Right renal pelvis (tissue), 4 donors: ENCODE data around the gene CST8. TPM values are rescaled to one million over a fixed set of nuclear protein-coding genes. Genes with fewer than 3 reads are reported as not detected.

Experiments
- DNase-seq, 4 donors: peaks; one replicate each; pipeline ENCODE4 v3.0.0-alpha.2; 2013; ENCODE audit warnings: low read depth in 4 of 4, low spot score in 3 of 4, missing footprints in 1 of 4
- polyA plus RNA-seq, 4 donors: library from polyadenylated mRNA; unstranded; fragments of 120-200 nt; gene quantifications; one replicate each; pipeline ENCODE4 v1.2.1, GENCODE V29; 2013; ENCODE audit not compliant: insufficient read length in 4 of 4

The CST8 gene
- polyA plus RNA-seq, 4 donors: not detected

- no peak for DNase-seq
Observed at GRCh38 chr20:23517719-23518118, 26.8 kb downstream of the CST8 start.

GRCh38 chr20:23519556-23519955, 28.6 kb downstream of the CST8 start:
- DNase-seq: no peak

DNA sequence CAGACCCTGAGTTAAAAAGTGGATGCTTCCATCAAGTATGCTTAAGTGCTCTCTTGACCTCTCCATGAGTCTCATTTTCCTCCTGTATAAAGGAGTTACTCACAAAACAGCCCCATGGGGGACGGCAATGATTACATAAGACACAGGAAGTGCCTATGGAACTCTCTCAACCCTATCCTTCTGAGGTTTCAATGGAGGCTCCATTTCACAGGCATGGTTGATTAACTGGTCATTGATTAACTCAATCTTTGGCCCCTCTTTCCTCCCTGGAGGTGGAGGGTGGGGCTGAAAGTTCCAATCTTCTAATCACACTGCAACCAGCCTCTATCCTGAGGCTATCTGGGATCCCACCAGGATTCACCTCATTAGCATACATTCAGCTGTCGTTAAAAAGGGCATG, 29.3 kb downstream of the CST8 start:
- peak in 2 of 4 donors; percentile 27 to 33 for DNase-seq

- DNase-seq: no peak
Observed at GRCh38 chr20:23524146-23524545, 33.2 kb downstream of the CST8 start.

- DNase-seq: no peak
Observed at GRCh38 chr20:23526850-23527249, 35.9 kb downstream of the CST8 start.

DNA sequence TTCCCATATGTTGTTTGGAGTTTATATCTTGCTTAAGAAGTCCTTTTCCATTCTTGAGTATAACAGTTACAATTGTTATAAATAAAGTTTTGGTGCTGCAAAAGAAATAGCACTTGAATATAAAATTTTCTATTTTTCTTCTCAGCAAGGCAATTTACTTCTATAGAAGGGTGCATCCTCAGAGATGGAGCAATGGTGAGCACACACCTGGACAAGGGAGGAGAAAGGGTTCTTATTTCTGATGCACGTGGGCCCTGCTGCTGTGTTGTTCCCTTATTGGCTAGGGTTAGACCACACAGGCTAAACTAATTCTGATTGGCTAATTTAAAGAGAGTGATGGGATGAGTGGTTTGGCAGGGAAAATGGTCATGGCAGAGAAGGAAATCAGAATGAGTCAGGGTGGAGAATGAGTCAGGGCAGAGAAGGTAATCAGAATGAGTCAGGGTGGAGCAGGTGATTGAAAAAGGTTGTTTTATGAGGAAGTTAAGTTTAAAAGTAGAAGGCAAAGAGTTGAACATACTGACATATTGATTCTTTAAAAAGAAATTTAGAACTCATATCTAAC, 38.0 kb downstream of the CST8 start:
- no peak for DNase-seq

- no peak for DNase-seq
Observed at GRCh38 chr20:23530937-23531567, 40.1 kb downstream of the CST8 start.

DNA sequence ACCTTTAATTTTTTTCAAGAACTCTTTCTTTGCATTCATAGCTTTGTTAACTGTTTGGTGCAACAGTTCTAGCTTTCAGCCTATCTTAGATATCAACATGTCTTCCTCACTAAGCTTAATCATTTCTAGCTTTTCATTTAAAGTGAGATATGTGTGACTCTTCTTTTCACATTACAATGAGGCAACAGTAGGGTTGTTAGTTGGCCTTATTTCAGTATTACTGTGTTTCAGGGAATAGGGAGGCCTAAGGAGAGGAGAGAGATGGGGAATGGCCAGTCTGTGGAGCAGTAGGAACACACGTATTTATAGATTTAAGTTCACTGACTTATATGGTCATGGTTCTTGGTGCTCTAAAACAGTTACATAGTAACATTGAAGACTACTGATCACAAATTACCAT, 41.6 kb downstream of the CST8 start:
- no peak for DNase-seq

- no peak for DNase-seq
Observed at GRCh38 chr20:23533161-23533560, 42.2 kb downstream of the CST8 start.

DNA sequence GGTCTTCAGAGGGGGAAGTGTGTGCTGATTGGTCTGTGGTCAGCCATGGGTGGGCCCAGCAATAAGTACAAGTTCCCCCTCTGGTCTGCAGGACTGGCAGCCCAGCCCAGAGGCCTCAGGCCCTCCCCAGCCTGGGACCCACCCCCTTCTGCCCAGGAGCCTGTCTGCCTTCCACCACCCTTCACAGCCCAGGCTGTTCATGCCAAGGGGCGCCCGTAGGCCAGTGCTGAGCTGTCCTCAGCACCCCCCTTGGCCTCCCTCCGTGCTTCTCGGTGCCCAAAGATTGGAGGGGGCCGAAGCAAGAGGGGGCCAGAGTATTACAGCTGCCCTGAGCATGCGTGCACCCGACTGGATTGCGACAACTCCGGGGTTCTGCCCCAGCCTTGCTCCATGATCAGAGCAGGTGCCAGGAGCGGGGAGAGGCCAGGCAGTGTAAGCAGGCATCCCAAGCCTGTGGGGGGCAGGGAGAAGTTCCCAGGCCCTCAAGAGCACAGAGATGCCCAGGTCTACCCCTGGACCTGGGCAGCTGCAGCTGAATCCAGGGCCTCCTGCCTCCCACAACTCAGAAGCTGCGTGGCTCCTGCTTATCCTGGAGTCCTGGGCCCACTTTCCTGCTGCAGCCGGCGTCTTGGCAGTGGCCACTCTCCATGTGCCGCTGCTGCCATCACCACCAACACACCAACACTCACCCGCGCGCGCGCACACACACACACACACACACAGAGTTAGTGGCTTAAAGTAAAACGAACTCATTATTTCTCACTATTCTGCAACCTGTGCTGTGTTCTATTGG, 44.1 kb downstream of the CST8 start:
- no peak for DNase-seq

GRCh38 chr20:23536328-23536974, 45.5 kb downstream of the CST8 start:
- DNase-seq: no peak

- no peak for DNase-seq
Observed at GRCh38 chr20:23537030-23537429, 46.1 kb downstream of the CST8 start.

DNA sequence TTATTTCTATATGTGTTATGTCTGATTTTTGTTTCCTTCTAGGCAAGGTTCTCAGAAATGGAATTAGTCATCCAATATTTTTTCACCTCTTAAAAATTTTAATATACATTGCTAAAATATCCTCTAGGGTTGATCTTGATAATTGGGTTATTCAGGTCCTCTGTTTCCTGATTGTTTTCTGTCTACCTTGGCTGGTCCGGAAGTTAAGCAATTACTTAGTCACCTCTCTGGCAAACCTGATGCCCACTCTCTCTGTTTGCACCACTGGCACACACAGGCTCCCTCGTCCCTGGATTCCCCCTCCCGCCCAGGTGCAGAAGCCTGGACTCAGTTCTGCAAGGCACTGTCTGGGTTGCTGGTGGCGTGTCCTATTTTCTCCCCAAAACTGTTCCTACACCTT, 49.7 kb downstream of the CST8 start:
- DNase-seq: no peak

- no peak for DNase-seq
Observed at GRCh38 chr20:23541330-23541729, 50.4 kb downstream of the CST8 start.

DNA sequence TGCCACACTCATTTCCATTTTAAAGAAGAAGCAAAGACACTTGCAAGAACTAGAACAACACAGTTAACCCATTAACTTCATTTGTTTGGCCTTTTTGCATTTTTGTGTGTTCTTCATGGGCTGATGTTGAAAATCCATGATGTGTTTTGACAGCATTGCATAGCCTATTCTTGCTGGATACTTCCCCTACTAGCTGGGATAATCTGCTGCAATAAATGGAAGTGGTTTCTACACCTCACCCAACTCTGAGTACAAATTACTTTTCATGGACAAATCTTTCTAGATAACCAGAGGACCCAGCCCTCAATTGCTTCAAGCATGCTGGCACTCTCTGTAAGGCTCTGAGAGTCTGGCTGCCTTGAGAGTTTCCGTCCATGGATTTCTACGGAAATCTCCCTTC, 50.9 kb downstream of the CST8 start:
- DNase-seq: no peak

- no peak for DNase-seq
Observed at GRCh38 chr20:23542801-23543200, 51.9 kb downstream of the CST8 start.

DNA sequence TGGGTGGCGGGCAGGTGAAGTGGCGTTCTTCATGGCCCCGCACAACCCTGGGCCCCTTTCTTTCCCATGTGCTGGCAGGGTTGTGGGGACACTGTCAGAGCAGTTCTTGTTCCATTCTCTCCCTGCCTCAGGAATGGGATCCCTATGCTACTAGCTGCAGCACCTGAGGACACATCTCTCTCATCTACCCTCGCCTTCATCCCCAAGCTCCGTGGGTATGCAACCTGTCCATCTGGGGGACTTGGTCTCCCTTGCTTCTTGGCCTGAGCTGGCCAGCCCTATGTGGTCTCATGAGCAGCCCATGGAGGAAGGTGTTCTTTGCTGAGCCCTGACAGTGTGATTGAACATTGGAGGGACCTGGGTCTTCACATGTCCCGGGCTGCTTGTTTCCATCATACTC, 53.2 kb downstream of the CST8 start:
- DNase-seq: no peak
